ENCODE measurements around the gene LIPC. TPM values are rescaled to one million over a fixed set of nuclear protein-coding genes. Genes with fewer than 3 reads are reported as not detected.

Gene LIPC
- total RNA-seq, 1 donor from 2014 or later: not detected

GRCh38 chr15:58469432-58470353, 37.9 kb downstream of the LIPC start:
- Mint-ChIP-seq H3K27ac (ENCODE audit: unreplicated experiment) (peak overlapping the region; percentile 86), H3K4me3 (ENCODE audit: unreplicated experiment) (peak overlapping the region; percentile 10), H3K36me3 (ENCODE audit: unreplicated experiment) (no peaks in the 10 kb centered on the region), H3K27me3 (ENCODE audit: unreplicated experiment) (no peaks in the 10 kb centered on the region), H3K9me3 (ENCODE audit: unreplicated experiment) (no peaks in the 10 kb centered on the region), H3K4me1 (ENCODE audit: unreplicated experiment) (peaks cover 30% of the 10 kb centered on the region)
- no peak for TF ChIP-seq CTCF (IDR thresholded peaks at IDR 0.05)
- no peak for DNase-seq (ENCODE audit: extremely low spot score, unreplicated experiment)

GRCh38 chr15:58471348-58471747, 39.6 kb downstream of the LIPC start:
- Mint-ChIP-seq H3K9me3 (ENCODE audit: unreplicated experiment) (no peaks in the 10 kb centered on the region), H3K36me3 (ENCODE audit: unreplicated experiment) (no peaks in the 10 kb centered on the region), H3K27me3 (ENCODE audit: unreplicated experiment) (no peaks in the 10 kb centered on the region), H3K27ac (ENCODE audit: unreplicated experiment) (no peak overlapping the region), H3K4me3 (ENCODE audit: unreplicated experiment) (no peak overlapping the region), H3K4me1 (ENCODE audit: unreplicated experiment) (peaks cover 36% of the 10 kb centered on the region)
- DNase-seq (ENCODE audit: extremely low spot score, unreplicated experiment): no peak
- no peak for TF ChIP-seq CTCF (IDR thresholded peaks at IDR 0.05)

GRCh38 chr15:58472221-58472620, 40.4 kb downstream of the LIPC start:
- TF ChIP-seq CTCF (IDR thresholded peaks at IDR 0.05): no peak
- Mint-ChIP-seq H3K9me3 (ENCODE audit: unreplicated experiment) (no peaks in the 10 kb centered on the region), H3K4me1 (ENCODE audit: unreplicated experiment) (peaks cover 42% of the 10 kb centered on the region), H3K27me3 (ENCODE audit: unreplicated experiment) (no peaks in the 10 kb centered on the region), H3K4me3 (ENCODE audit: unreplicated experiment) (no peak overlapping the region), H3K36me3 (ENCODE audit: unreplicated experiment) (no peaks in the 10 kb centered on the region), H3K27ac (ENCODE audit: unreplicated experiment) (no peak overlapping the region)
- DNase-seq (ENCODE audit: extremely low spot score, unreplicated experiment): no peak

GRCh38 chr15:58472821-58473581, 41.2 kb downstream of the LIPC start:
- Mint-ChIP-seq H3K9me3 (ENCODE audit: unreplicated experiment) (no peaks in the 10 kb centered on the region), H3K27me3 (ENCODE audit: unreplicated experiment) (no peaks in the 10 kb centered on the region), H3K4me3 (ENCODE audit: unreplicated experiment) (no peak overlapping the region), H3K36me3 (ENCODE audit: unreplicated experiment) (no peaks in the 10 kb centered on the region), H3K4me1 (ENCODE audit: unreplicated experiment) (peaks cover 46% of the 10 kb centered on the region), H3K27ac (ENCODE audit: unreplicated experiment) (peak overlapping the region; percentile 79)
- no peak for DNase-seq (ENCODE audit: extremely low spot score, unreplicated experiment)
- TF ChIP-seq CTCF (IDR thresholded peaks at IDR 0.05): no peak

- no peak for DNase-seq (ENCODE audit: extremely low spot score, unreplicated experiment)
- H3K27me3 Mint-ChIP-seq (ENCODE audit: unreplicated experiment): no peaks in the 10 kb centered on the region
Measured at GRCh38 chr15:58473724-58474123, 41.9 kb downstream of the LIPC start.

More at GRCh38 chr15:58473724-58474123, 41.9 kb downstream of the LIPC start:
- no peak overlapping the region for H3K4me3 Mint-ChIP-seq (ENCODE audit: unreplicated experiment)
- H3K9me3 Mint-ChIP-seq (ENCODE audit: unreplicated experiment): no peaks in the 10 kb centered on the region
- peak overlapping the region; percentile 79 for H3K27ac Mint-ChIP-seq (ENCODE audit: unreplicated experiment)
- no peaks in the 10 kb centered on the region for H3K36me3 Mint-ChIP-seq (ENCODE audit: unreplicated experiment)
- peaks cover 46% of the 10 kb centered on the region for H3K4me1 Mint-ChIP-seq (ENCODE audit: unreplicated experiment)
- TF ChIP-seq CTCF (IDR thresholded peaks at IDR 0.05): no peak
